Measurements from ENCODE around the gene MPHOSPH9. TPM values are rescaled to one million over a fixed set of nuclear protein-coding genes. Genes with fewer than 3 reads are reported as not detected.
"Not testable (repeated sequence)": the region's sequence is repeated elsewhere in the genome, so short reads cannot be mapped to it uniquely, and the experiment has no call there.

Gene MPHOSPH9
- total RNA-seq, 1 donor from 2014 or later: 30.4 TPM

DNA sequence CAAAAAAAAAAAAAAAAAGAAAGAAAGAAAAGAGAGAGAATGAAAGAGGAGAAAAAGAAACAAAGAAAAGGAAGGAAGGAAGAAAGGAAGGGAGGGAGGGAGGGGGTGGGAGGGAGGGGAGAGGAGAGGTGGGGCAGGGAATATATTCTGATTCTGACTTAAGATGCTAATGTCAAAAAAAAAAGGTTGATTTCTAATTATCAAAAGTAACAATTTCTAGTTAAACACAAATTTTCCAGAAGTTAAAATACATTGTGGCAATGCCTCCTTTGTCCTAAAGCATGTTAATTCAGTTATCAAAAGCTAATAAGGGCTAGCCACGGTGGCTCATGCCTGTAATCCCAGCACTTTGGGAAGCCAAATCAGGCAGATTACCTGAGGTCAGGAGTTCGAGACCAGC, 7.5 kb downstream of the MPHOSPH9 start:
- no peak for DNase-seq (ENCODE audit: low spot score)

DNA sequence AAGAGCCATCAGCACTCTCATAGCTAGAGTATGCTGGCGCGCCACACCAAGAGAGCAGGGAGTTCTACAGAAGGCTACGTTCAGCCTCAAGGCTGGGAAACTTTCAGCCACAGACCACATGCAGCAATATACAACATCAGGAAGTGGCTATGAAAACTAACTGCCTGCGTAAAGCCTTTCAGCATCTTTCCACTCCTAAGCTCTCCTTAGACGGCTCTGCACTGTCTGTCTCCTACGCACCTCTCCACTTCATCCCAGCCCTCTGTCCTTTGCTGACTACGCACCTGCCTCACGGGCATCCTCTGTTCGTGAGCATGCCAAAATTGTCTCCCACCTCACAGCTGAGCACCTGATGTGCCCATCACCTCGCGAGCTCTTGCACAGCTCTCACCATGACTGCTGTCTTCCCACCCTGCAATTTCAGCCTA, 9.7 kb downstream of the MPHOSPH9 start:
- DNase-seq (ENCODE audit: low spot score): no peak

DNA sequence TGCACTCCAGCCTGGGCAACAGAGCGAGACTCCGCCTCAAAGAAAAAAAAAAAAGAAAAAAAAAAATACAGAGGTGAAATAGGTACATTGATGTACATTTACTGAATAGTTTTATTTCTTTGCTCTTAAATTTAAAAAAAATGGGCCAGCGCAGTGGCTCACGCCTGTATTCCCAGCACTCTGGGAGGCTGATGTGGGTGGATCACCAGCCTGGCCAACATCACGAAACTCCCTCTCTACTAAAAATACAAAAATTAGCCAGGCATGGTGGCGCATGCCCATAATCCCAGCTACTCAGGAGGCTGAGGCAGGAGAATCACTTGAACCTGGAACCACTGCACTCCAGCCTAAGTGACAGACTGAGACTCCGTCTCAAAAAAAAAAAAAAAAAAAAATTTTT, 25.1 kb downstream of the MPHOSPH9 start:
- DNase-seq (ENCODE audit: low spot score): not testable (repeated sequence)

DNA sequence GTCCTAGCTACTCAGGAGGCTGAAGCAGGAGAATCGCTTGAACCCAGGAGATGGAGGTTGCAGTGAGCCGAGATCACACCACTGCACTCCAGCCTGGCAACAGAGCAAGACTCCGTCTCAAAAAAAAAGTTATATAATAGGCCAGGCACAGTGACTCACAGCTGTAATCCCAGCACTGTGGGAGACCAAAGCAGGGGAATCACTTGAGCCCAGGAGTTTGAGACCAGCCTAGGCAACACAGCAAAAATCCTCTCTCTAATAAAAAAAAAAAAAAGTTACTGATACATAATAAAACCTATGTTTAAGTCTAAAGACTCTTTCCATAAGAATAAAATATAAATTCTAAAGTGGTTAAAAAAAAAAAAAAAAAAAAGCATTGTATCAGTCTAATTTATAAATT, 26.1 kb downstream of the MPHOSPH9 start:
- not testable (repeated sequence) for DNase-seq (ENCODE audit: low spot score)

DNA sequence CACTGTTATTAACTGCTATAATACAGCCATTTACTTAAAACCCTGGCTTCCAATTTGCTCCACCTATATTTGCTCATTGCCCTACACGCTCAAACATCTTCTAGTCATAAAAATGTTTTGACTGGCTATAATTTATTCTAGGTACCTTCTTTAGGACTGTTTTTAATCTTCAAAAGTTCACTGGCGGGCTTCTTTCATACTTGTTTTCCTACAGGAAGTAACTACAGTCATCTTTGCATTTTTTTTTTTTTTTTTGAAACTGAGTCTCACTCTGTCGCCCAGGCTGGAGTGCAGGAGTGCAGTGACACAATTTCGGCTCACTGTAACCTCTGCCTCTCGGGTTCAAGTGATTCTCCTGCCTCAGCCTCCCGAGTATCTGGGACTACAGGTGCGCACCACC, 32.5 kb downstream of the MPHOSPH9 start:
- DNase-seq (ENCODE audit: low spot score): no peak

DNA sequence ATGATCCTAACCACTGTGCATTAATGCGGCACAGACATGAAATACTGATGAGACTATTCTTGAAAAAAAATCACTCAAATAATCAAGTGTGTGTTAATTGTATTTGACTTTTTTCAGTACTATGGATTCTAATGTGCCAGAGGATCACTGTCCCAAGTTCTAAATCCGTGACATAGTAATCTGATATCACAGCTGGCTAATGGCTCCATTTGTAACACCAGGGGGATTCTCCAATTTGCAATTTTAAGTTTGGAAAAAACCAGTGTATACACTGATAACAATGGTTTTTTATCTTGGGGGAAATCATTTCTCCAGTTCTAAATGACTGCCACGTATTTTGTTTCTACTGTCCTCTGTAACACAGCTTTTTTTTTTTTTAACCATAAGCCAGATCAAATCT, 33.0 kb downstream of the MPHOSPH9 start:
- DNase-seq (ENCODE audit: low spot score): no peak

DNA sequence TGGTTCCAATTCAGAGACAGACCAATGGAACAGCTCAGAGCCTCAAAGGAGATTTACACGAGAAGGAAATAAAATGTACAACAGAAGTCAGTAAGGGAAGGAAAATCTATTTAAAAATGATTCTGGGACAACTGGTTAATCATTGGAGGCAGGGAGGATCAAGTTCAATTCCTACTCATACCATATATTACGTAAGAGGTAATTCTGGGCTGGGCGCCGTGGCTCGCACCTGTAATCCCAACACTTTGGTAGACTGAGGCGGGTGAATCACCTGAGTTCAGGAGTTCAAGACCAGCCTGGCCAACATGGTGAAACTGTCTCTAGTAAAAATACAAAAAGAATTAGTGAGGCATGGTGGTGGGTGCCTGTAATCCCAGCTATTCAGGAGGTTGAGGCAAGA, 45.3 kb downstream of the MPHOSPH9 start:
- no peak for DNase-seq (ENCODE audit: low spot score)

DNA sequence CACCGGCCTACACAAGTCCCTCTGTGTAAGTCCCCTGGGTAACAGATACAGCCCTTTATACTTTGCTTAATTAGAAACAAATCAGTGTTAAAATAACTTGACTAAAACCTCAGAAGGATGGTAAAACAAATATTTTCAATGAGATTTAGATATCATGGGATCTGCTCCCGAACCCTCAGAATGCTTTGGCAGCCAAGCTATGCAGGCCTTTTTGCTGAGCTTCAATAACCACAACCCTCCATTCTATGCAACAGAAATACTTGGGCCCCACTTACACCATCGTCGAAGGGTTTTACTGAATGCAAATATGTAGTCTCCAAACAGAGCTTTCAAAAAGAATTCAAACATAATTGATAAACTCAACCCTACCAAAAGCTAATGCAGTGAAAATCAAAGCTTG, 52.8 kb downstream of the MPHOSPH9 start:
- no peak for DNase-seq (ENCODE audit: low spot score)

DNA sequence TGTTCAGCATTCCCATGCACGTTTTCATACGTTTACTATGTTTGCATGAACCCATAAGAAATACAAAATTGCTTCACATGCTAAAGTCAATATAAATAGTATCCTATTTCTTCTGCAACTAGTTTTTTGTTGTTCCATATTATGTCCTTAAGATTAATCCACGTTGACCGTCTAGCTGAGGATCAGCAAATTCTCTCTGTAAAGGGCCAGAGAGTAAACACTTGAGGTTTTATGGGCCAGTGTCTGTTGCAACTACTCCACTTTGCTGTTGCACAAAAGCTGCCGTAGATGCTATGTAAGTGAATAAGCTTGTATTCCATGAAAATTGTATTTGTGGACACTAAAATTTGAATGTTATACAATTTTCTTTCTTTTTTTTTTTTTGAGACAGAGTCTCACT, 61.0 kb downstream of the MPHOSPH9 start:
- DNase-seq (ENCODE audit: low spot score): no peak

DNA sequence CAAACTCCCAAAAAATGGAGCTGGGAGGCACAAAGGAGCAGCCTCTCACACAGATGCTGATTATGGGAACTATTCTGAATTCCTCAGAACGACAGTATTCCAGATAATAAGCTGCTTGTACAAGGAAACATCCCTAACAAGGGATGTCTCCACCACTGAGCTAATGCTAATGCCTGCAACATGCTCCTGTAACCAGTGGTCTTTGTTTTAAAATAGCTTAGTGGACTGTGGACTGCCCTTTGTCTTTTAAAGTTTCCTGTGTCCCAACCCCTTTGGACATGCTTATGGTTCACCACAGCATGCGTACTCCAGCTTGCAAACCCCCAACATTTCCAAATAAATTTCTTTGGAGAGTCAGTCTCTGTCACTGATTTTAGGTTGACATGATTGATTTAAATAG, 65.6 kb downstream of the MPHOSPH9 start:
- DNase-seq (ENCODE audit: low spot score): no peak

DNA sequence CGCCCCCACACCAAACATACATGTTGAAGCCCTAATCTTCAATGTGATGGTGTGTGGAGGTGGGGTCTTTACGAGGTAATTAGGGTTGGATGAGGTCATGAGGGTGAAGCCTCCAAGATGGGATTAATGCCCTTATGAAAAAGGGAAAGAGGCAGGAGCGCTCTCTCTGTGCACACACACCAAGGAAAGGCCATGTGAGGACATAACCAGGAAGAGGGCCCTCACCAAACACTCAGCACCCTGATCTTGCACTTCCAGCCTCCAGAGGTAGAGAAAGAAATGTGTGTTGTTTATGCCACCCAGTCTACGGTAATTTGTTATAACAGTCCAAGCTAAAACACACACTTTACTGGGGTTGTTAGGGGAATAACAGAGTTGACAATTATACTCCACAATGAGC, 67.4 kb downstream of the MPHOSPH9 start:
- DNase-seq (ENCODE audit: low spot score): no peak

DNA sequence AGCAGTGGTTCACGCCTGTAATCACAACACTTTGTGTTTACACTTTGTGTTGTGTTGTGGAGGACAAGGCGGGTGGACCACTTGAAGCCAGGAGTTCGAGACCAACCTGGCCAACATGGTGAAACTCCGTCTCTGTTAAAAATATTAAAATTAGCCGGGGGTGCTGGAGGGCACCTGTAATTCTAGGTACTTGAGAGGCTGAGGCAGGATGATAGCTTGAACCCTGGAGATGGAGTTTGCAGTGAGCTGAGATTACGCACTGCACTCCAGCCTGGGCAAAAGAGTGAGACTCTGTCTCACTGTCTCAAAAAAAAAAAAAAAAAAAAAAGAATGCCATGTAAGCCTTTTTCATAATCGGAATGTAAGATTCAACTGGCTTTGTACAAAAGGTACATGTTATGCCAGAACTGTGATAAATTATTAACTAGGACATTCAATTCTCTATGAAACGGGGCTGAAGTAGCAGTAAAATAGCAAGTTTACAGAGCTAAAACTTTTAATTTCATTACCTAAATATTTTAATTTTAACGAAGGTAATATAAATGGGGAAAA, 68.2 kb downstream of the MPHOSPH9 start:
- no peak for DNase-seq (ENCODE audit: low spot score)

DNA sequence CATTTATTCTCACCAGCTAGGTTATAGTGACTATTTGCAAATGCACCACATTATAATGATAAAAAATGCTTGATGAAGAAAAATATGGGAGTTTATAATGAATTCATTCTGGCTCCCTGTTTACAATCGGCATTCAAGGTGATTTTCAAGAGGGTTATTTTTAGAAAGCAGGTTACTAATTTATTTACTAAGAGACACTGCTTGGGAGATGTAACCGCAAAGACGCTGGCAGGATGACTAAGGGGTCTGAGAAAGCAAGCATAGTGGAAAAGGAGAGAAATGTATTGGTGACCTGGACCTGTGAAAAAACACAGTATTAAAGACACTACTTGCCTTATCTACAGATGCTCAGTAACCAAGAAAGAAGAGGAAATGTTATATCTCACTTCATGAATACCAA, 68.7 kb downstream of the MPHOSPH9 start:
- DNase-seq (ENCODE audit: low spot score): no peak

DNA sequence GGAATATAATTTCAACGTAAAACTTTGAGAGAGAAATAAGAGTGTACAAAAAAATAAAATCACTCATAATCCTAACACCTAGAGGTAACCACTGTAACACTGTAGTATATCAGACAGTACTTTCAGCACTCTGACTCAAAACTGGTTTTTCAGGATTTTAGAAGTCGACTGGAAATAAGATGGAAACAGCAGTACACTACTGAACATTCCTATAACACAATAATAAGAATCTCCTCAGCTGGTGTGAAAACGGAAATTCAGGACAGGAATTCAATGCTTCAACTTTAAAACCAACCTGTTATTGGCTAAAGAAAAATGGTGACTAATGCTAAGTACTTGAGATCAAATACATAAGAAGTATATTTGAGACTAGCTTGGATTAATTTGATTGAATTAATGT, 69.7 kb downstream of the MPHOSPH9 start:
- no peak for DNase-seq (ENCODE audit: low spot score)

DNA sequence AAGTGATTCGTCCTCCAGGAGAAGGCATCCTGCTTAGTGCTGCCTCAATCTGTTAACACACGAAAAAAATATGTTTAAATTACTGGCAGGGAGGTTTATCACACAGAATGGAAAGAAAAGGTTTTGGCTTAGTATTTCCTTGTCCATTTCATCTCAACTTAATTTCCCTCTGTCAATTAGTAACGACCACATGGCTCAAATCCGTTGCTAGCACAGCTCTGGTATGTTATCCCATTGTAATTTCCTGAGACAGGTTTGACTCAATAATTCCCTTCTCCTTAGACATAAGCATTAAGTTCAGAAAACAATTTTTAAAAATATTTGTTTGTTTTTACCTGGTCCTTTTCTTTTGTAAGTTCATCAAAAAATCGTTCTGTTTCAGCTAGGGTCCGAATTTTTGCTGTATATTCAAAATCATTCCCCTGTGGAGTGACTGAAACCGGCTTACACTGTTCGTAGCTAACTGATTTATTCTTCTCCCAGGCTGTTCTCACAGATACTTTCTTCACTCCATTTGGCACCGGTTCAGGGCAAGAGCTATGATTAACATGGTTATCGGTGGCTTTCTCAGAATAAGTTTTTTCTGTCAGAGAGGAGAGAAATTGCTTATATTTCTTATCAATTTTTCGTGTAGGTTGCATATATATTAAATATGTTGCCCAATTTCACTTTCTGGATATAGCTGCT, 72.0 kb downstream of the MPHOSPH9 start:
- DNase-seq (ENCODE audit: low spot score): no peak

DNA sequence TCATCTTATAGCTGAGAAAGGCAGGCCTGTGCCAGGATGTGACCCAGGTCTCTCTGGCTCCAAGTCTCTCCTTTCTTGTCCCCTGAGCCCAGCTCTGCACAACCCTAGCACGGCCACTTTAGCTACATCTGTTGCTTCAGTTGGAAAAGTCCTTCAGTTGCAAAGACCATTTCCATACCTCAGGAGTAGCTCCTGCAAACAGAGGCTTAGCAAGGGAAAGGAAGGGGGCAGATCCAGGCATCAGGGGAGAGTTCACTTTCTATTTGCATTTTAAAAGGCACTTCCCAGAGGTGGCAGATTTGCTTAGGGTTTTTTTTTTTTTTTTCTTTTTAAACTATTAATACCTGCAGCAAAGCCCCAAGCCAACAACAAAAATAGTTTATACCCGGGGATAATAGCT, 79.0 kb downstream of the MPHOSPH9 start:
- no peak for DNase-seq (ENCODE audit: low spot score)

DNA sequence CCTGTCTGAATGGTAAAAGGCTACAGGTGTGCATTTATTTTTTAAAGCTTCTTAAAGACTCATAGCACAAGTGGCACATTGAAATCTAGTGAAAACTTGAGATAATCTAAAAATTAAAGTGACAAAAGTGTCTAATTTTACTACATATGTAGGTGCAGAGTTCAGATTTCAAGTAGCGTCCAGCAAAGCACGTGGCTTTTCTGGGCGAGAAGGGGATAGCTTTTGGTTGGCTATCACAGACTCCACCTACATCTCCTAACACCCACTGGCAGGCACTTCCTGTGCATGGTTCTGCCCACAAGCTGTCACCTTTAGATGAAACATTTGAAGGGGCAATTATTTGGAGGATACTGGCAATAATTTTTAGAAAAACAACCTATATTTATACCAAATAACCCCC, 80.1 kb downstream of the MPHOSPH9 start:
- DNase-seq (ENCODE audit: low spot score): no peak

DNA sequence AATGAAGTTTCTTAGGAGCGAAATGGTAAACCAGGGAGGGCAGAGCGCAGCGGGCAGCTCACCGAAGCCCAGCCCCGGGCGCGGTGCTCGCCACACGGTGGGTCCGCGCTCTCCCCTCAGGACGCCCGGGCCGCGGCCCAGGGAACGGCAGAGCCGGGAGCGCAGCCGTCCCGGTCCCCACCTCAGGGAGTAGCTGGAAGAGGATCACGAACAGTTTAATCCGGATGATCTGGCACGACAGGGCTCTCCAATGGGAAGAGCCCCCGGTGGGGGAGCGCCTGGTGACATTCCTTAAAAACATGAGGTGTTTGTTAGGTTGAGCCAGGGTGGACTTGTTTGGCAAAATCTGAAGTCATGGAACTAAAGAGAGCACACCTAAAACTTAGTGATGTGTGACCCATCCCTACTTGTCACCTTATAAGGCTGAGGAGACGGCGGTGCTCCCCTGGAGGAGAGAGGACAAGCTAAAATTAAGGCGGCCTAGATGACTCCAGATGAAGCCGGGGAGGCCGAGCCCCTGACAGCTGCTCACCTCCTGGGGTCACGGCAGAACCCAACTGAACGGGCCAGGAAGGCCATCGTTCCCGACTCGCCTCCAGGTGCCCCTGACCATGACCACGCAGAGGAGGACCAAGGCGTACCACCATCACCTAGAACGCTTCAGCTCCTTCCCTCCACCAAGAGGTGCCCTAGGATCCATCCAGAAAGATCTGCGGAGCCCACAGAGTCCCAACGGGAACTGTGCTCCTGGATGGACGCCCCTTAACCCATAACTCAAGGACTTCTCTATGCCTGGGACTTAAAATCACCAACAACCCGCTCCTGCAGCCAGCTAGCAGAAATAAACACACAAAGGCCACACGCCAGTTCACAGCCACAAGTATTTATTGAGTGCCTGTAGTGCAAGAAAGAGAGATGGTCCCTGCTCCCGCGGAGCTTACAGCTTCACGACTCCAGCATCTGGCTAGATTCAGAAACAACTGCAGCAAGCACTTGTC, 81.2 kb downstream of the MPHOSPH9 start:
- no peak for DNase-seq (ENCODE audit: low spot score)

DNA sequence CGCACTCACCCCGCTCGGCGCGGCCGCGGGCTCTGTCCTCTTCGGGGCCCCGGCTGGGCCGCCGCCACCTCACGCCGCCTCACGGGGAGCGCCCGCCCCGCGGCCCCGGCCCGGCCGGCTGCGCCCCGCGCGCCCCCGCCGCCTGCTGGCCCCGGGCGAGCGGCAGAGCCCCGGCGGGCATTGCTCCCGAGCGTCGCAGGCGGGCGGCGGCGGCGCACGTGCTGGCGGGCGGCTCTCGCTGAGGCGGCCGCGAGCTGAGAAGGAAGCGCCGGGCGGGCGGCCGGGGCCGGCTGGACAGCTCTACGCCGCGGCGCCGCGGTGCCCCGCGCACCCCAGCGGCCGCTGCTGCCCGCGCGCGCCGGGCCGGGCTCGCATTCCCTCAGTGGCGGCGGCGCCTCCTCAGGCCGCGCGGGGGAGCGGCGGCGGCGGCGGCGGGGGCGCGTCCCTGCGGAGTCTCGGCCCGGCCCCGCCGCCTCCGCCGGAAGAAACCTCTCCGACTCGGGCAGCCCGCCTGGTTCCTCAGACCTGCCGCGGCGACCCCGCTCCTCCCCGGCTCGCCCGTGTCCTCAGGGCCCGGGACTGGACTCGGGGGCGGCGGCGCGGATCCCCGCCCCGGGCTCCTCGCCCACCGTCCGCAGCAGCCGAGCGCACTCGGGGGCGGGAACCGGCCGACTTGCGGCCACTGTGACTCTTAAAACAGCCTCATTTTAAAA, 82.0 kb downstream of the MPHOSPH9 start, which contains the start of gene PITPNM2:
Gene PITPNM2 (minus strand): TSS at position 347 of the 713 bp plus-strand sequence. CDS start 116,500 bp downstream, outside the sequence.
- DNase-seq (ENCODE audit: low spot score): no peak

DNA sequence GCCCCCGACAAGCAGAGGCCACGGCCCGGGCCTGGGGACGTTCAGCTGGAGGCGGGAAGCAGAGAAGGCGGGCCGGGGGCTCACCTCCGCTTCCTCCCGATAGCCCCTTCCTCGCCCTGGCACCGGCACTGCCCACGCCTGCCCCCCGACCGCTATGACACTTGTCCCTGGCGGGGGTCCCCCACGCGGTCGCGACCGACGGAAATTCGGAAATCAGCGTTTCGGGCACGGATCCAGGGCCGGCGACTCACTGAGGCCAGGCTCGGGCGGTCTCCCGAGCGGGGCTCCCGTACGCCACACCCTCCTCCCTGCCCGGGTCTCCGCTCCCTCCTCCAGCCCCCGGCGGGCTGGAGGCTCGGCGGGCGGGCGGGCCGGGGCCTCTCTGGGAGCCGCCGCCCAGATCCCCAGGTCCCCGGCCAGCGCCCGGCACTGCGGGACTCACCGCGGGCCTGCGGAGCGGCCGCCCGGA, 82.6 kb downstream of the MPHOSPH9 start:
- DNase-seq (ENCODE audit: low spot score): no peak

DNA sequence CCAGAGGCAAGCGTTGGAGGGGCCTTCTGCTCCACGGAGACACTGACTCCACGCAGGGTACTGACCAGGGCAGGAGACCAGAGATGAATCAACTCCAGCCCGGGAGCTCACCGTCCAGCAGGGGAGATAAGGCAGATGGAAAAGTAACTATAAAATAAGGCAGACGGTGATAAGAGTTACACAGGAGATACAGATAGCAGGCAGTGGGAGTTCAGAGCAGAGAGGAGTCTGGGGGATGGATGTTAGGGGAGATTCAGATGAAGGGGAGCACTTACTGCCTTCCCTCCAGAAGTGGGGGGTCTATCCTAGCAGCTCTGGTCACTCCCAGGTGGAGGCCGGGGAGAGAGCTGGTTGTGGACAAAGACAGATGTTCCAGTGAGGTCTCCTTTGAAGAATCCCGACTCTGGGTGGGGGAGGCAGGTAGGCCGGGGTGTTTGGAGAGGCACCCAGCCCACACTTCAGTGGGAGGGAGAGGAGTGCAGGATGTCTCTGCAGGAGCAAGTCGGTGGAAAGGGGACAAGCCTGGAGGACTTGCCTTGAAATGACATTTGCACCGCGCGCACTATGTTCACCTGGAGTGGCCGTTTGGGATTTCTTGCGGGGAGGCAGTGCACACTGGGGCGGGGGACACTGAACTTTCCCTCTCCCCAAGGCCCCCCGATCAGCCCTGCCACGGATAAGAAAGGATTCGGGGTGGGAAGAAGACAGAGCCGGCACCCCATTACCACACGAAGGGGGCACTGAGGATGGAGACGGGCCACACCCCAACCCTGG, 83.3 kb downstream of the MPHOSPH9 start:
- no peak for DNase-seq (ENCODE audit: low spot score)

Data from ureter (tissue), 1 donor.